HepG2 (cell line): ENCODE data around the gene TMPO. TPM values are rescaled to one million over a fixed set of nuclear protein-coding genes. Genes with fewer than 3 reads are reported as not detected.
A peak's percentile ranks its signal among the peaks of the same experiment; 100 is the strongest.

Experiments
- ATAC-seq: fragments of 200-7000 bp; cut with Tn5 transposase; 3 replicates; pipeline ENCODE4 v1.9.1; 2020; ENCODE audit warnings: mild to moderate bottlenecking, moderate library complexity
- BruUV-seq: library from RNA; stranded (reverse); fragments of 400-500 nt; replicated peaks from 2 replicates; lab custom pipeline; 2021; lab: Mats Ljungman, UMichigan
- CTCF ChIA-PET: fragments of 300-600 bp; formaldehyde crosslinking; extraction: SDS; loops from one replicate; lab custom pipeline; 2021; ENCODE audit warnings: low total read pairs, inconsistent platforms, low intra/inter-chr PET ratio; lab: Yijun Ruan, JAX
- POLR2A ChIA-PET: fragments of 350-600 bp; sonication (Branson Sonifier 250); formaldehyde crosslinking; loops from one replicate; lab custom pipeline; 2020; ENCODE audit warnings: antibody characterized with exemption, inconsistent platforms; lab: Yijun Ruan, JAX
- DNase-seq: peaks from one replicate; pipeline ENCODE4 v3.0.0-alpha.2; 2015; ENCODE audit warnings: low spot score
- FAIRE-seq: peaks from 3 replicates; lab custom pipeline; 2011; peaks lifted over from hg19 to GRCh38; lab: Jason Lieb, UNC
- H2AFZ ChIP-seq: one replicate; pipeline ENCODE4 v1.6.1; 2011; ENCODE audit warnings: low read length, inconsistent platforms
- H3K27ac ChIP-seq: fragments of 300-600 bp; 3 replicates; pipeline ENCODE4 v1.8.0; 2011; ENCODE audit warnings: mixed run types, mild to moderate bottlenecking, mixed read lengths, low read length, inconsistent platforms; ENCODE audit not compliant: insufficient read depth; ENCODE audit errors: extremely low read length
- H3K27me3 ChIP-seq, 2 experiments: fragments of 200-600 bp in 1 of 2; 2 replicates in 1 of 2; 3 replicates in 1 of 2; pipeline versions ENCODE4 v1.6.0 to v1.8.0; 2011; ENCODE audit warnings: low read length in 2 of 2, mild to moderate bottlenecking in 2 of 2, moderate library complexity in 2 of 2, inconsistent platforms in 1 of 2; ENCODE audit not compliant: insufficient read depth in 2 of 2, control insufficient read depth in 1 of 2
- H3K36me3 ChIP-seq, 2 experiments: fragments of 200-600 bp in 1 of 2; replicated peaks in 1 of 2; 2 replicates in 1 of 2; 3 replicates in 1 of 2; pipeline versions ENCODE4 v1.5.1 to v1.8.0; 2011; ENCODE audit warnings: low read length in 2 of 2, inconsistent platforms in 1 of 2; ENCODE audit not compliant: insufficient read depth in 2 of 2, control insufficient read depth in 1 of 2
- H3K4me1 ChIP-seq: 2 replicates; pipeline ENCODE4 v1.5.1; 2012; ENCODE audit warnings: low read length, inconsistent platforms; ENCODE audit not compliant: insufficient read depth
- H3K4me2 ChIP-seq: 2 replicates; pipeline ENCODE4 v1.6.0; 2011; ENCODE audit warnings: low read depth, low read length, inconsistent platforms
- H3K4me3 ChIP-seq, 3 experiments: fragments of 200-600 bp in 1 of 3; sonication (generic), shearing (Covaris generic) in 1 of 3; replicated peaks in 1 of 3; 2 replicates each; pipeline ENCODE4 v1.5.1; 2011 to 2016; ENCODE audit warnings: low read length in 3 of 3, inconsistent platforms in 2 of 3, low read depth in 2 of 3, mild to moderate bottlenecking in 2 of 3, control low read depth in 1 of 3, mixed read lengths in 1 of 3; ENCODE audit not compliant: insufficient read depth in 1 of 3
- H3K79me2 ChIP-seq: one replicate; pipeline ENCODE4 v1.6.1; 2011; ENCODE audit warnings: low read length, inconsistent platforms; ENCODE audit not compliant: insufficient read depth
- H3K9ac ChIP-seq: 2 replicates; pipeline ENCODE4 v1.6.0; 2011; ENCODE audit warnings: mild to moderate bottlenecking, low read depth, low read length, inconsistent platforms; ENCODE audit not compliant: insufficient read depth
- H3K9me3 ChIP-seq: 2 replicates; pipeline ENCODE4 v1.5.1; 2012; ENCODE audit warnings: mild to moderate bottlenecking, low read length
- H4K20me1 ChIP-seq: 2 replicates; pipeline ENCODE4 v1.6.0; 2011; ENCODE audit warnings: inconsistent platforms, mild to moderate bottlenecking, low read length, moderate library complexity; ENCODE audit not compliant: insufficient read depth
- CEBPG ChIP-seq: IDR thresholded peaks from 2 replicates; pipeline ENCODE4 v1.6.1; 2016
- DMTF1 ChIP-seq: sonication (generic); formaldehyde crosslinking; IDR thresholded peaks from 2 replicates; pipeline ENCODE4 v1.4.0; 2020; ENCODE audit warnings: mild to moderate bottlenecking, missing genetic modification reagents
- HMG20A ChIP-seq: IDR thresholded peaks from 2 replicates; pipeline ENCODE4 v1.6.1; 2016; ENCODE audit warnings: borderline replicate concordance
- NAIF1 ChIP-seq: sonication (generic); formaldehyde crosslinking; IDR thresholded peaks from 2 replicates; pipeline ENCODE4 v1.5.0; 2020; ENCODE audit warnings: mild to moderate bottlenecking, missing genetic modification reagents, borderline replicate concordance
- NFE2L1 ChIP-seq: sonication (generic); formaldehyde crosslinking; IDR thresholded peaks from 2 replicates; pipeline ENCODE4 v1.4.0; 2020; ENCODE audit warnings: missing genetic modification reagents, mild to moderate bottlenecking, borderline replicate concordance
- SNAPC2 ChIP-seq: sonication (generic); formaldehyde crosslinking; IDR thresholded peaks from 2 replicates; pipeline ENCODE4 v1.8.1; 2022; ENCODE audit warnings: mild to moderate bottlenecking, missing genetic modification reagents
- SOX6 ChIP-seq, 2 experiments: fragments of 450-650 bp in 1 of 2; sonication (generic) in 1 of 2; formaldehyde crosslinking in 1 of 2; IDR thresholded peaks; 2 replicates each; pipeline versions ENCODE4 v1.4.0 to v1.6.1; 2017 to 2020; ENCODE audit warnings: antibody characterized with exemption in 1 of 2, mild to moderate bottlenecking in 1 of 2, missing genetic modification reagents in 1 of 2
- ZNF414 ChIP-seq: sonication (generic); formaldehyde crosslinking; IDR thresholded peaks from 2 replicates; pipeline ENCODE4 v1.5.0; 2020; ENCODE audit warnings: missing genetic modification reagents
- ZNF567 ChIP-seq: sonication (generic); formaldehyde crosslinking; IDR thresholded peaks from 2 replicates; pipeline ENCODE4 v1.8.1; 2023; ENCODE audit warnings: mild to moderate bottlenecking, missing genetic modification reagents, borderline replicate concordance
- ZNF589 ChIP-seq: sonication (generic); formaldehyde crosslinking; conservative IDR thresholded peaks from 2 replicates; pipeline ENCODE4 v1.8.0; 2022; ENCODE audit warnings: mild to moderate bottlenecking, moderate library complexity, missing genetic modification reagents
- ZNF670 ChIP-seq: sonication (generic); formaldehyde crosslinking; IDR thresholded peaks from 2 replicates; pipeline ENCODE4 v1.8.0; 2022; ENCODE audit warnings: mild to moderate bottlenecking, missing genetic modification reagents, borderline replicate concordance
- WGBS: methylation state at CpG from one replicate; pipeline ENCODE4 v1.1.6; 2017; ENCODE audit warnings: low lambda C conversion rate; 5-methylcytosine and 5-hydroxymethylcytosine counted together
- in situ Hi-C: cut with HindIII; loops from 2 replicates; pipeline ENCODE4 v1.10.0; 2017; ENCODE audit warnings: low pct_unique_long_range_greater_than_20kb; ENCODE audit not compliant: extremely low pct_ligation_motif_present
- intact Hi-C: fragments of 100-400 bp; cut with micrococcal nuclease; formaldehyde crosslinking; loops from one replicate; pipeline ENCODE4 v1.10.0; 2022; ENCODE audit not compliant: unreplicated experiment
- polyA plus RNA-seq, 8 experiments: library from polyadenylated mRNA; depleted of rRNA in 3 of 8; stranded (reverse) in 7 of 8; unstranded in 1 of 8; fragments of >200 nt; fragmentation: Illumina TruSeq in 4 of 8; extraction: Trizol in 4 of 8; gene quantifications; 2 replicates each; pipeline versions ENCODE4 v1.2.1 to v1.2.3, GENCODE V29; 2011 to 2016; ENCODE audit warnings: low read depth in 4 of 8, missing spikeins in 1 of 8, mixed read lengths in 1 of 8; ENCODE audit not compliant: insufficient read depth in 1 of 8
- total RNA-seq, 5 experiments: library from RNA; depleted of rRNA; stranded (reverse); fragments of >200 nt; fragmentation: Illumina TruSeq; extraction: Trizol; gene quantifications; 2 replicates each; pipeline ENCODE4 v1.2.3, GENCODE V29; 2016; ENCODE audit warnings: low read depth in 1 of 5

The TMPO gene
- total and polyA plus RNA-seq, 2 of the 13 experiments (the other 11 are each of a cell fraction or from before 2014, with no cell fraction given) = 24.2 to 167 TPM

- peak; percentile 12 for ATAC-seq
- WGBS = 6% methylated on average over 9 of the region's 9 CpGs
- in situ Hi-C loops = no loop called here
These were observed 77.5 kb downstream of the TMPO start for GRCh38 chr12:98592825-98593322.

More at GRCh38 chr12:98592825-98593322, 77.5 kb downstream of the TMPO start:
- H3K27me3 ChIP-seq = no peaks in the 10 kb centered on the region; a peak in 1 of 5 replicates
- H3K36me3 ChIP-seq = peaks cover 8 to 16% of the 10 kb centered on the region in 2 experiments
- peaks cover 42% of the 10 kb centered on the region for H3K79me2 ChIP-seq
- no peak for FAIRE-seq
- BruUV-seq = TSS peak; percentile 96
- no peak for DNase-seq
- H3K9ac ChIP-seq = peak overlapping the region; percentile 64
- ChIA-PET CTCF (no interaction called here), POLR2A (interaction anchor here (0.6 to 3.3 kb wide), 23 partner anchors 9 to 1817 kb away, joined by 3 to 32 read pairs (median 5); partner anchors contain the start of genes APAF1, IKBIP and TMPO)
- intact Hi-C loops = loop anchor here (1.0 to 5.0 kb wide), 3 partner anchors 51 to 91 kb away; partner anchors contain the start of genes IKBIP and TMPO
- peak overlapping the region; percentile 59 to 97 (median 65) for H3K4me3 ChIP-seq
- H4K20me1 ChIP-seq = peaks cover 27% of the 10 kb centered on the region
- TF ChIP-seq DMTF1 (CRISPR knock-in tag) (no peak), SNAPC2 (CRISPR knock-in tag) (no peak), CEBPG (CRISPR knock-in tag) (peak; percentile 31; the same call in 1 of the 2 replicates), NFE2L1 (no peak), ZNF567 (peak; percentile 59; the same call in 1 of the 2 replicates), ZNF589 (CRISPR knock-in tag) (no peak; the same call in 1 of the 2 replicates), ZNF414 (CRISPR knock-in tag) (peak; percentile 13; the same call in 1 of the 2 replicates), SOX6 (IDR thresholded peaks at IDR 0.05) (no peak), SOX6 (CRISPR knock-in tag; IDR thresholded peaks at IDR 0.05) (no peak), HMG20A (CRISPR knock-in tag) (no peak), NAIF1 (CRISPR knock-in tag) (0 out of 2 replicates have a peak, but pooled peaks have one; percentile 36), ZNF670 (CRISPR knock-in tag) (no peak)
- no peaks in the 10 kb centered on the region for H3K9me3 ChIP-seq
- H2AFZ ChIP-seq = peak overlapping the region; percentile 51
- peaks cover 47% of the 10 kb centered on the region for H3K4me1 ChIP-seq
- peak overlapping the region; percentile 70 for H3K4me2 ChIP-seq
- H3K27ac ChIP-seq = peak overlapping the region; percentile 52
